Measurements from ENCODE around the gene C1QTNF1.

C1QTNF1 gene, protein sequence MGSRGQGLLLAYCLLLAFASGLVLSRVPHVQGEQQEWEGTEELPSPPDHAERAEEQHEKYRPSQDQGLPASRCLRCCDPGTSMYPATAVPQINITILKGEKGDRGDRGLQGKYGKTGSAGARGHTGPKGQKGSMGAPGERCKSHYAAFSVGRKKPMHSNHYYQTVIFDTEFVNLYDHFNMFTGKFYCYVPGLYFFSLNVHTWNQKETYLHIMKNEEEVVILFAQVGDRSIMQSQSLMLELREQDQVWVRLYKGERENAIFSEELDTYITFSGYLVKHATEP

GRCh38 chr17:79023886-79024771, at the start of gene C1QTNF1:
TSS of gene C1QTNF1 (plus strand) at chr17:79024169. CDS start at chr17:79043969, 19,800 bp downstream.
- no peak for DNase-seq

GRCh38 chr17:78974635-78975591, 49.1 kb upstream of the C1QTNF1 start:
- DNase-seq = no peak

DNA sequence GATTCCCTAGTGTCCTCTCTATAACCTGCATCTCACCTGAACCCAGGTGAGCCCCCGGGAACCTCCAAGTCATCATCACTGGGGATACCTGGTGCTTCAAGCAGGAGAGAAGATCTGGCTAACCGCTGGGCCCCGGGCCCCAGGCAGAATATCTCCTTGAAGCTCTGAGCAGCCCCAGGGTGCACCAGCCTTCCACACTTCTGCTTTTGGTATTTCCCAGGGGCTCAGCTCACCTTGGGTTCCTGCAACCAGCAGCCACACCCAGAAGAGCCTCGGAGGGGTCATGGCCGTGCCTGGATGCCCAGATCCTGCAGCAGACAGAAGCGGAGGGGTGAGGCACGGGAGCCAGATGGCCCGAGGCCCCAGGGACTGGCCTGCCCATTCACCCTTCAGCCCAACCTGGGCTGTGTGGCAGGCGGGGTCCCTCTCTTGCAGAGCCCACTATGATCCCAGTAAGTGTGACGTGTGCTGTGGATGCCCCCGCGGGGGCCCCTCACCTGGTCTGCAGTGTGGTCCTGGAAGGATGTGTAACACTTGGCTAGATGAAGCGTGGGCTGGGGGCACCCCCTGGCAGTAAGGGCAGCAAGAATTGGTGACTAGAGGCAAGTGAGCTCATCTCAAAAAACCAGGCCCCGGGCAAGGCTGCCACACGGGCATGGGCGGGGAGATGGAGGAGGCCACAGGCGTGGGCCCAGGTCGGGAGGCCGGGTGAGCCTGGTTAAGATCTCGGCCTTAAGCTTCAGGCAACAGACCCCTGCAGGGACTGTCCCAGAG, 46.9 kb upstream of the C1QTNF1 start:
- no peak for DNase-seq

DNA sequence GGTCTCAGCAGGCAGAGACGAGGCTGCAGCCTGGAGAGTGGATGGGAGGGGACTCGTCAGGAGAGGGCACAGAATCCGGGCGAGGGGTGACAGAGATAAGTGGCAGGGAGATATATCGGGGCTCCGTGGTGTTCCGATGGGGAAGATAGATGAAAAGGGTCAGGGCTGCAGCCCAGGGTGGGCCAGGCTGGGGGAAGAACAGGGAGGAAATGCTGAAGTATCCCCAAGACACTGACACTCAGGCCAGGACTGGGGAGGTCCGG, 46.4 kb upstream of the C1QTNF1 start:
- no peak for DNase-seq

DNA sequence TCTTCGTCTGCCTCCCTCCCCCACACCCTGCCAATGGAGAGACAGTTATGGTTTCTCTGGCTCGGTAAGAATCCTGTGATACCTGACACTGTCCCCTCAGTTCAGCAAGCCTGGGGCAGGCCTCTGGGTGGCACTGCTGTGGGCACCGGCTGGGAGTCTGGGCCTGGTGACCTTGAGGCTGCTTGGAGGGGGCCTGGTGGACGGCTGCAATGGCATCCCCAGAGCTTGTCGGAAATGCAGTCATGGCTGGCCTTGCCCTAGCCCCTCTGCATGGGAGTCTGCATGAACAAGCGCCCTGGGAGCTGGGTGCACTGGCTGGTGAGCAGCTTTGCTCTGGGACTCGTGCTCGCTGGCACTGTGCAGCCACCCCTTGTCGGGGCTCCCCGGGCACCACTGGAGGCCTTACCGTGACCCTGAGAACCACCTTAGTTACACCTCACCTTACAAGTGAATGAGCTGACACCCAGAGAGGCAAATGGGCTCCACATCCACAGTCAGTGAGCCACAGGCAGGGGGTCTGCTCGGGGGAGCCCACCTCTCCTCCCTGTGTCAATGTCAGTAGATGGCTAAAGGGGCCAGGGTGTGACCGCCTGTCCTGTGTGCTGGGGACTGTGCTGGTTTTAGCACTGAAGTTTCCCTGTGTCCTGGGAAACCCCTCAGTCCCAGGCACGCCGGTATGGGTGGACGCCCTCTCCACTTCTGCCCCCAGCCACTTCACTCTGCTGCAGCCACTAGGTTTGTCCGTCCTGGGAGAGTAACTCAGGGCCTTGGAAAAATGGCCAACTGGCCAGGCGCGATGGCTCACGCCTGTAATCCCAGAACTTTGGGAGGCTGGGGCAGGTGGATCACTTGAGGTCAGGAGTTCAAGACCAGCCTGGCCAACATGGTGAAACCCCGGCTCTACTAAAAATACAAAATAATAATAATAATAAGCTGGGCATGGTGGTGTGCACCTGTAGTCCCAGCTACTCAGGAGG, 45.7 kb upstream of the C1QTNF1 start:
- no peak for DNase-seq

- DNase-seq = peak; percentile 94
Measured at GRCh38 chr17:78979780-78980623, 44.0 kb upstream of the C1QTNF1 start, which contains the start of gene LGALS3BP. TSS of gene LGALS3BP (minus strand) at chr17:78979923. CDS start at chr17:78977191, 2,732 bp downstream.

- DNase-seq = no peak
Measured at GRCh38 chr17:78980624-78980972, 43.4 kb upstream of the C1QTNF1 start.

GRCh38 chr17:78981010-78981888, 42.7 kb upstream of the C1QTNF1 start:
- no peak for DNase-seq

GRCh38 chr17:78985395-78985794, 38.6 kb upstream of the C1QTNF1 start:
- no peak for DNase-seq

DNA sequence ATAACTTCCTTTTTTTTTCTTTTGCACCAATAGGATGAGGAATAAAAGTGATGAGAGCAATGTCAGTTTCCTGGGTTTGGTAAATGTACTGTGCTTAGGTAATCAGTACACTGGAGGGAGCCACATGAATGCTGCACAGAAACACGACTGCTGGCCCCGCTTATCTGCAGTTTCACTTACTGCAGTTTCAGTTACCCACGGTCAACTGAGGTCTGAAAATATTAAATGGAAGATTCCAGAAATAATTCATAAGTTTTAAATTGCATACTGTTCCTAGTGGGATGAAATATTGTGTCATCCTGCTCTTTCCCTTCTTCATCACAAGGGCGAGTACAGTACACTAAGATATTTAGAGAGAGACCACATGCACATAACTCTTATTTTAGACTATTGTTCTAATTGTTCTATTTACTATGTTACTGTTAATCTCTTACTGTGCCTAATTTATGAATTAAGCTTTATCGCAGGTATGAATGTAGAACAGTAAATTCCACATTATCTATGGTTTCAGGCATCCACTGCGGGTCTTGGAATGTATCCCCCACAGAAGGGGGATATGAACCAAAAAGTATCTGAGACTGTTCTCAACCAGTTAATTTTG, 37.8 kb upstream of the C1QTNF1 start:
- no peak for DNase-seq

DNA sequence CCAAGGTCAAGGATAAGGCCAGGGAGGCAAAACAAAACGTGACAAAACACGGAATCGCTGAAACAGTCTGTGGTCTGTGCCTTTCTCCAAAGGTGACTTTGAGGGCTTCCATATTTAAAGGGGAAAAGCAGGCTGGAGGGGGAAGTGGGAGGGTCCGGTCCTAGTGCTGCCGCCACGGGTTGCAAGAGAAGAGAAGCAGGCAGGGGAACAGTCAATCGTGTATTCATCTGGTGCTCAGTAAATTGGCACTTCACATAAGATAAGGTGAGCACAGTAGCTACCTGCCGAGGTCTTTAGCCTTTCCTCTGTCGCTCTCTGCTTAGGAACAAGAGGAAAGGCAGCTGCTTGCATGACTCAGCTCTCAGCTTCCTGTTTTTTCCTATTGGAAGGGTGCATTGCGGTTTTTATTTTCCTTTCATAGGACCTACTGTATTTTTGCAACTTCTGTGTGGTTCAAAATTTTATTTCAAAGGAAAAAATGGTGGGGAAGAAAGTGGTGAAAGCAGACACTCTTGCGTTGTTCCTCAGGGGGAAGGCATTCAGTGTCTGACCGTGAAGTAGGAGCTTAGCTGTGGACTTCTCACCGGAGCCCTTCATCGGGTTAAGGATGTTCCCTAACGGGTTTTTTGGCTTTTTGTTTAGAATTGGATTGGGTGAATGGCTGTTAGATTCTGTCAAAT, 37.2 kb upstream of the C1QTNF1 start:
- DNase-seq = no peak

DNA sequence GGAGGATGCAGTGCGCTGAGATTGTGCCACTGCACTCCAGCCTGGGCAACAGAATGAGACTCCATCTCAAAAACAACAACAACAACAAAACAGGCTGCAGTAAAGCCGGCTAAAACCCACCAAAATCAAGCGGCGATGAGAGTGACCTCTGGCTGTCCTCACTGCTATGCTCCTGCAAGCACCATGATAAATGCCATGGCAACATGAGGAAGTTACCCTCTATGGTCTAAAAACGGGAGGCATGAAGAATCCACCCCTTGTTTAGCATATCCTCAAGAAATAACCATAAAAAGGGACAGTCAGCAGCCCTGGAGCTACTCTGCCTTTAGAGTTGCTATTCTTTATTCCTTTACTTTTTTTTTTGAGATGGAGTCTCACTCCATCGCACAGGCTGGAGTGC, 35.8 kb upstream of the C1QTNF1 start:
- DNase-seq = no peak

DNA sequence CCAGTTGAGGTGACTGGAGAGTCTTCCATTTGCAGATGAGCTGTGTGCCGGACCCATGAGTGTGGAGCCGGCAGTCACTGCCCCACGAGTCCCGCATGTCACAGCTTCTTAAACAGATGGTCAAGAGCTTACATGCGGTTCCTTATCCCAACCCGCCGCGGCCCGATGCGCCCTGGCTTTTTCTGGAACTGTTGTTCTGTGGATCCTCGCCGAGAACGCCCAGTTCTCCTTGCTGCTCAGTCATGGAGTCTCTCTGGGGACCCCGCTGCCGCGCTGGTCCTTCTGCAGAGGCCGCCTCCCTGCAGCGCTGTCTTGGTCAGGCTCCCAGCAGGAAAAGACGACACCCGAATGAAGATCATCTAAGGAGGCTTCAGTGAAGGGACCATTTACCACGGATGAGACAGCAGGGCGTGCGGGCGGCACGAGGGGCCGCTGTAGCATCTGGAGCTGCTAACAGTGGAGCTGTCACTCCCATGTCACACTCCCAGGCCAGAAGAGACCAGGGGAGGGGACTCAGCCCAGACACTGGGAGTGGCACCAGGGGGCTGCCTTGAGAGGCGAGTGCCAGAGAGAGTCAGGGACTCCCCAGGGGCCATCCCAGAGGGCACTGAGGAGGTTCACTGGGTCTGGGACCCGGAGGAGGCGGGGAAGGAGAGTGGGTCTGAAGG, 33.5 kb upstream of the C1QTNF1 start:
- DNase-seq = no peak

GRCh38 chr17:78991017-78991738, 32.8 kb upstream of the C1QTNF1 start:
- DNase-seq = no peak

DNA sequence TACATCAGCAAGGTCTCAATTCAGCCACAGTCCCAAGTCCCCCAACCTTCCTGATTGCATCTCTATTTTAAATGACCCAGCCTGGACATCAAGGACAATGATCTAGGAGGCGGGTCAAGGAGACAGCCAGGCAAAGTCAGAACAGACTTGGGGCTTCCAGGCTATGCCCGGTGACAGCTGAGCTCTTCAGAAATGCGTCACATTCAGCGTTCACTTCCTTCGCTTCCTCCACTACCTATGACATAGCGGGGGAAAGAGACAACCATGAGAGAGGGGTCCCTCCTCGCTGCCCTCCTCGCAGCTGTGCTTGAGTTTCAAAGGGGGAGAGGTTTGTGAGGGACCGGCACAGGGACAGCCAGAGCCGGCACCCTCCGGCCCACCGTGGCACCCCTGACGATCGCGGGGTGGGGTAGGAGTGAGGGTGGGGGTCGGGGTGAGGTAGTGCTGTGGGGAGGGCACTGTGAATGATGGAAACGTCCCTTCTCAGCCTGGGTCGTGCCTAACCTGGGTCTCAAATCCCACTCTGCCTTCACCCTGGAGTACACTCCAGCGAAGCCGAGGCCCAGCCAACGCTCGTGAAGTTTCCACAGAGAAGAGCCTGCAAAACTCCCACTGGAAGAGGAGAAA, 31.9 kb upstream of the C1QTNF1 start:
- no peak for DNase-seq

DNA sequence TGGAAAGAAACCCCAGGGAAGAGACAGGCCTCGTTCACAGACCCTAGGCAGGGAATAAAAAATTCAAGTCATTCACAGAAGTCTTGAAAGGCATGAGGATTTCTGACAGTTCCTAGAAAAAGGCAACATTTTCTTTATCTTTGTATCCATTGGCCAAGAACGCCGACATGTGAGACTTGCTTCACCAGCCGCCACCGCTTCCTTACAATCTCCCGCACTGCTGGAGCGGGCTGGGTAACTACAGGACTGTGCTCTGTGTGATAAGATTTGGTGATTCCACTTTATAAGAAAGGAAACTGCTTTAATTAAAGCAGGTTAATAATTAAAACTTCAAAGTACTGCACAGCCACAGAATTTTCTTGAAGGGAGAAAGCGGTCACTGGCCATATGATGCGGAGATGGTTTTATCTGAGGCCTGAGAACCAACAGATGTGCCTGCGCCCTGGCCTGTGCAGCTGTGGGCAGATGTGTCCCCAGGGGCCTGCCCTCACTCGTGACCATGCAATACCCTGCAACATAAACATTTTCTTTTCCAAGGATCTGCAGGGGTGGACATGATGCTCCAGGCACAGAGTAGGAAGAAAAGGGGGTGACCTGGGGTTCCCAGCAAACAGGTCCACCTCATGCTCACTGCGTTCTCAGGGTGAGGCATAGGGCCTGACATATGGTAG, 31.3 kb upstream of the C1QTNF1 start:
- DNase-seq = no peak

Measured in NCI-H1092 (cell line).